Breast epithelium (tissue), 4 donors: ENCODE measurements around the gene BRME1. TPM values are rescaled to one million over a fixed set of nuclear protein-coding genes. Genes with fewer than 3 reads are reported as not detected.

Source experiments
- DNase-seq, 2 donors: peaks; one replicate each; pipeline ENCODE4 v3.0.0-alpha.2; 2019; ENCODE audit warnings: low spot score in 2 of 2
- H3K27ac ChIP-seq, 2 donors: fragments of 200-600 bp; sonication (generic) in 1 of 2; one replicate each; pipeline ENCODE4 v1.5.1; 2016 to 2019; ENCODE audit warnings: mild to moderate bottlenecking in 1 of 2
- H3K27me3 ChIP-seq, 2 donors: fragments of 200-600 bp; sonication (generic) in 1 of 2; one replicate each; pipeline versions ENCODE4 v1.5.1 to v1.6.0; 2017 to 2019; ENCODE audit warnings: control low read depth in 1 of 2, mild to moderate bottlenecking in 1 of 2
- H3K36me3 ChIP-seq: fragments of 200-600 bp; one replicate; pipeline ENCODE4 v1.5.1; 2019
- H3K4me1 ChIP-seq, 2 donors: fragments of 200-600 bp; sonication (generic); one replicate each; pipeline ENCODE4 v1.5.1; 2016 to 2019; ENCODE audit warnings: control low read depth in 1 of 2
- H3K4me3 ChIP-seq, 3 donors: fragments of 200-600 bp; sonication (generic); 1 replicate in 2 of 3; 2 replicates in 1 of 3; pipeline ENCODE4 v1.5.1; 2016 to 2019; ENCODE audit warnings: mild to moderate bottlenecking in 3 of 3, moderate library complexity in 2 of 3
- H3K9me3 ChIP-seq, 2 donors: fragments of 200-600 bp; sonication (generic) in 1 of 2; one replicate each; pipeline ENCODE4 v1.5.1; 2016 to 2019; ENCODE audit warnings: control low read depth in 1 of 2
- POLR2A ChIP-seq: fragments of 450-650 bp; IDR thresholded peaks from one replicate; pipeline ENCODE4 v1.6.1; 2016; ENCODE audit warnings: antibody characterized with exemption, mild to moderate bottlenecking, moderate library complexity
- POLR2AphosphoS5 ChIP-seq, 3 donors: sonication (generic); formaldehyde crosslinking; IDR thresholded peaks; one replicate each; pipeline ENCODE4 v1.6.1; 2017; ENCODE audit warnings: antibody characterized with exemption in 3 of 3
- intact Hi-C: fragments of 100-400 bp; cut with DNase I; formaldehyde crosslinking; loops from one replicate; pipeline ENCODE4 v1.15.1; 2023; ENCODE audit warnings: low total_unique reads
- total RNA-seq, 3 donors: library from RNA; depleted of rRNA; stranded (reverse); fragments of >200 nt; gene quantifications; one replicate each; pipeline ENCODE4 v1.1.0, GENCODE V29; 2016
- TF ChIP-seq, protein P1 (sequence below), 3 donors: fragments of 450-650 bp; IDR thresholded peaks; one replicate each; pipeline ENCODE4 v1.5.1; 2016 to 2017; ENCODE audit warnings: antibody characterized with exemption in 3 of 3, mild to moderate bottlenecking in 3 of 3, moderate library complexity in 3 of 3

BRME1 gene
- total RNA-seq, 3 donors from 2014 or later: 1.3 to 6.3 (median 1.6) TPM

DNA sequence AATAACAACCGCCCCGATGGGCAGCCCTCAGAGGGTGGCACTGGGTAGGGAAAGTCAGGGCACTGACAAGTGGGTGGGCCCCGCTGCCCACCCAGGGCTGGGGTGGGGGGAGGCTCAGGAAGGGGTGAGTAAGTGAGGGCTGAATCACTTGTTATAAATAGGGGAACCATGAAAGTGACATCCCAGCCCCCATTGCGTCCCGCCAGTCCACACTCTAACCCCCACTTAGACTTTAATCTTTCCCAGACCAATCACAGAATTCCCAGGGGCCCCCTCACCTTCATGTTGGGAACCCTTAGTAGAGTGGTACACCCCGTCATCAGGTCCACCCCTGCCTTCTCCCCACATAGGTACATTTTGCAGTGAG lies 66.0 kb downstream of the BRME1 start:
- Histone ChIP-seq H3K36me3 (no peaks in the 10 kb centered on the region), H3K4me1 (peaks cover 34 to 43% of the 10 kb centered on the region in 2 donors), H3K4me3 (peak overlapping the region; percentile 89 to 99 (median 96)), H3K27me3 (no peaks in the 10 kb centered on the region), H3K9me3 (no peaks in the 10 kb centered on the region), H3K27ac (peak overlapping the region; percentile 100)
- intact Hi-C loops: no loop called here
- peak in 1 of 2 donors; percentile 53 for DNase-seq
- TF ChIP-seq, protein P1, sequence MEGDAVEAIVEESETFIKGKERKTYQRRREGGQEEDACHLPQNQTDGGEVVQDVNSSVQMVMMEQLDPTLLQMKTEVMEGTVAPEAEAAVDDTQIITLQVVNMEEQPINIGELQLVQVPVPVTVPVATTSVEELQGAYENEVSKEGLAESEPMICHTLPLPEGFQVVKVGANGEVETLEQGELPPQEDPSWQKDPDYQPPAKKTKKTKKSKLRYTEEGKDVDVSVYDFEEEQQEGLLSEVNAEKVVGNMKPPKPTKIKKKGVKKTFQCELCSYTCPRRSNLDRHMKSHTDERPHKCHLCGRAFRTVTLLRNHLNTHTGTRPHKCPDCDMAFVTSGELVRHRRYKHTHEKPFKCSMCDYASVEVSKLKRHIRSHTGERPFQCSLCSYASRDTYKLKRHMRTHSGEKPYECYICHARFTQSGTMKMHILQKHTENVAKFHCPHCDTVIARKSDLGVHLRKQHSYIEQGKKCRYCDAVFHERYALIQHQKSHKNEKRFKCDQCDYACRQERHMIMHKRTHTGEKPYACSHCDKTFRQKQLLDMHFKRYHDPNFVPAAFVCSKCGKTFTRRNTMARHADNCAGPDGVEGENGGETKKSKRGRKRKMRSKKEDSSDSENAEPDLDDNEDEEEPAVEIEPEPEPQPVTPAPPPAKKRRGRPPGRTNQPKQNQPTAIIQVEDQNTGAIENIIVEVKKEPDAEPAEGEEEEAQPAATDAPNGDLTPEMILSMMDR (IDR thresholded peaks at IDR 0.05): no peak
- peak in 1 of 3 donors; percentile 6 for TF ChIP-seq POLR2AphosphoS5 (IDR thresholded peaks at IDR 0.05)

DNA sequence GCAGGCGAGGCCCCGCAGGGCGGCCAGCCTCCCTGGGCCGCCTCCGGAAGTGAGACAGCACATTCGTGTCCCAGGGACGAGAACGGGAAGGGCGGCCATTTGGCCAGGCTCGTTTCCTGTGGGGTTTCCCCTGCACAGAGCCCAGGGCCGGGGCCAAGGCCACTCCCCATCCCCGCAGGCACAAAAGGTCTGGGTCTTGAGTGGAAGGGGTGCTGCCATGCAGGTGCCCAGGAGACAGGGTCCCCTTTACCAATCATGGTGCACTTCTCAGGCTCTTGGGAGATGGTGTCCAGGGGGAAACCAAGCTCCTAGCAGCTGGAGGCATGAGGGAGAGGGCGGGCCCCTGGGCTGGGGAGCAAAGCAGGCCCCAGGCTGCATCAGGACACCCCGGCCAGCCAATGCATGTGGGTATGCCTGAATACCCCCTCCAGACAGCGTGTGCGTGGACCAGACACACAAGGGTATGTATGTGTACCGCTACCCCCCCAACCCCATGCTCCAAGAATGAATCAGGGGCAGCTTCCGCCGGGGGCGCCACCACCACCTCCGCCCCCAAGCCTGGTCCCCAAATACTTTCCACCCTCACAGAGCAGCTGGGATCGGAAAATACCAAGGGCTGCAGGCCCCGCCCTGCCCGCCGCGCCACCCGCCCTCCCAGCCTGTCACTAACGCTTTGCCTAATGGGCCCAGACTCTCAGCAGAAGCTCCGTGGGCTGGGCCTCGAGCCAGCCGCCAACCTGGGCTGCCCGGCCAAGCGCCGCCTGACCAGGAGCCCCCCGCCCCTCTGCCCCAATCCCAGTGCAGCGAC lies 66.6 kb downstream of the BRME1 start:
- peaks cover 34 to 44% of the 10 kb centered on the region in 2 donors for H3K4me1 ChIP-seq
- peak overlapping the region; percentile 100 for H3K27ac ChIP-seq
- H3K4me3 ChIP-seq: peak overlapping the region; percentile 89 to 99 (median 96)
- DNase-seq: peak; percentile 86 to 89
- no peaks in the 10 kb centered on the region for H3K9me3 ChIP-seq
- no peaks in the 10 kb centered on the region for H3K27me3 ChIP-seq
- TF ChIP-seq POLR2A (no peak), POLR2AphosphoS5 (IDR thresholded peaks at IDR 0.05) (peak; percentile 66 to 87 (median 78))
- no peaks in the 10 kb centered on the region for H3K36me3 ChIP-seq
- intact Hi-C loops: no loop called here

DNA sequence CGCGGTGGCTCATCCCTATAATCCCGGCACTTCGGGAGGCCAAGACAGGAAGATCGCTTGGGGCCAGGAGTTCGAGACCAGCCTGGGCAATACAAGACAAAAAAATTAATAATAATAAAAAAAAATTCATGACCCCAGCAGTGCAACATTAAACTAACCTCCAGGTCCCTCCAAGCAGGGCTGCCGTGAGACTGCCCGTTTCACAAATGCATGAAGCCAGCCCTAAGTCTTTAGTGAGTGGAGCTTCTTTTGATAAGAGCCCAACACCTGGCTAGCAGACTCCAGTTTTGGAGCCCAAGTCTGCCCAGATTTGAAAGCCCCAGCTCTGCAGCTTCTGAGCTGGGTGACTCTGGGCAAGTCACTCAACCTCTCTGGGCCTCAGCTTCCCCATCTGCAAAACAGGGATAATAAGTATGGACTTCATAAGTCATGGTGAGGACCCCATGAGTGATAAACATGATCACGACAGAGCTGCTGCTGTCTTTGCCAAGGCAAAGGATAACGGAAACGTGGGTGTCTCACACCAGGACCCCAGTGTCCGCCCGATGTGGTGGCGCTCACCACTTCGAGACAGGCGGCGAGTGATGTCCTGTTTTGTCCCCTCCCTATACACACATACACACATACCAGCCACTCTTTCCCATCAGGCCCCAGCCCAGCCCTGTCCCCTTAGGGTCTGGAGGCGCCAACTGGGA lies 67.3 kb downstream of the BRME1 start:
- H3K9me3 ChIP-seq: no peaks in the 10 kb centered on the region
- intact Hi-C loops: no loop called here
- TF ChIP-seq, protein P1 (IDR thresholded peaks at IDR 0.05): no peak
- TF ChIP-seq POLR2AphosphoS5 (IDR thresholded peaks at IDR 0.05): peak in 1 of 3 donors; percentile 87
- no peaks in the 10 kb centered on the region for H3K27me3 ChIP-seq
- peaks cover 35 to 49% of the 10 kb centered on the region in 2 donors for H3K4me1 ChIP-seq
- no peaks in the 10 kb centered on the region for H3K36me3 ChIP-seq
- H3K27ac ChIP-seq: peak overlapping the region; percentile 100
- peak overlapping the region; percentile 89 to 99 (median 96) for H3K4me3 ChIP-seq
- no peak for DNase-seq

DNA sequence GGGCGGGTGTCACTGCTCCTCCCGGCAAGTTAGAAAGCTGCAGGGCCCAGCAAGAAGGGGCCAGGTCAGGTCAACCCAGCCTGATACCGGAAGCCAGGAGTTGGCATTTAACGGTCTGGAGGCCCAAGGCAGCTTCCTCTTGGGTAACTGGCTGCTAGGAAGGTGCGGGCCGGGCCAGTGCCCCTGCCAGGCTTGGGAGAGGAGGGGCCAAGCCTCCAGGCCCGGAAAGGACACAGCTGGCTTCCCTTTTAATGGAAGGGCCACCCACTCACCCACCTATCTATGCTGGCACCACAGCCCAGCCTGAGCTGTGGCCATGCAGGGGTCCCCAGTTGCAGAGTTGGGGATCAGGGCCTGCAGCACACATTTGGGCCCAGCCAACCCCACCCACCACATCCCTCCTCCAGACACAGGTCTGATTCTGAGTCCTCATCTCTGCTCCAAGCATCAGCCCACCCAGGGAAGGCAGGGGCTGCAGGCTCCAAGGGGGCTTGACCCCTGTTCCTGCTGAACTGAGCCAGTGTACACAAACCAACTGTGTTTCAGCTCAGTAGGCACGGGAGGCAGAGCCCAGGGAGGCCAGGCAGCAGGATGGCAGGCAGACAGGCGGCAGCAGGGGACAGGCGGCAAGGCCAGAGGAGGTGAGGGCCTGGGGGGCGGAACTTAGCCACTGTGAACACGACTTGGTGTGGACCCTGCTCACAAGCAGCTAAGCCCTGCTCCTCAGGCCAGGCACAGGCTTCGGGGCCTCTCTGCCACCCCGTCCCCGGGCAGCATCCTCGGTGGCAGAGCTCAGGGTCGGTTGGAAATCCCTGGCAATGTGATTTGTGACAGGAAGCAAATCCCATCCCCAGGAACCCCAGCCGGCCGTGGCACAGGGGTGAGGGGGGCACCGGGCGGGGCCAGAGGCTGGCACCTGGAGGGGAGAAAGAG lies 69.9 kb downstream of the BRME1 start:
- Histone ChIP-seq H3K36me3 (no peaks in the 10 kb centered on the region), H3K27ac (peak overlapping the region; percentile 90 to 100), H3K4me3 (peak overlapping the region in 2 of 3 donors; percentile 5 to 44), H3K4me1 (peaks cover 28 to 43% of the 10 kb centered on the region in 2 donors), H3K9me3 (no peaks in the 10 kb centered on the region), H3K27me3 (no peaks in the 10 kb centered on the region)
- no peak for DNase-seq
- intact Hi-C loops: no loop called here
- TF ChIP-seq POLR2AphosphoS5 (IDR thresholded peaks at IDR 0.05): peak in 2 of 3 donors; percentile 5 to 21
- no peak for TF ChIP-seq POLR2A

DNA sequence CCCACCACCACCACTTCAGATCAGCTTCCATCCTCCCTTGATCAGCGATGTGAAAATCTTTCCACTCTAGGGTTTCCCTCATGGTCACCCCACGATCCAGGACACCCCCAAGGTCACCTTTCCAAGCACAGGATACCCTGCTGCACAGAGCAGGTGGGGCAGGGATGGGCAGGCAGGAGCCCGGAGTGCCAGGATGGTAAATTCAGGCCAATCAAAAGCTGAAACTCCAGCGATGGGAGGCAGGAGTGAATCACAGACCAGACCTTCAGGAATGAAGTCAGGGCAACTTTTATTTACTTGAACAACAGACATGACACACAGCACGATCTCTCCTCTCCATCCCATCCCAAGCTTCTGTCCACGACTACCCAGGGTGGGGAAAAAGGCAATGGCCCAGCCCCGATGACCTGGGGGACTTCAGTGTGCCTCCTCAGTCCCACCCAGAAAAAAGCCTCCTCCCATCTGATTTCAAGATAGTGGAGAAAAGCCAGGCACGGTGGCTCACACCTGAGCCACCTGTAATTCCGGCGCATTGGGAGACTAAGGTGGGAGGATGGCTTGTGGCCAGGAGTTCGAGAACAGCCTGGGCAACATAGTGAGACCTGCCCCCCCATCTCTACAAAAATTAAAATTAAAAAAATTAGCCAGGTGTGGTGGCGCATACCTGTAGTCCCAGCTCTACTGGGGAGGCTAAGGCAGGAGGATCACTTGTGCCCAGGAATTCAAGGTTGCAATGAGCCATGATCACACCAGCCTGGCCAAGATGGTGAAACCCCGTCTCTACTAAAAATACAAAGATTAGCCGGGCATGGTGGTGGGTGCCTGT lies 71.5 kb downstream of the BRME1 start:
- intact Hi-C loops: no loop called here
- no peaks in the 10 kb centered on the region for H3K36me3 ChIP-seq
- H3K27me3 ChIP-seq: no peaks in the 10 kb centered on the region
- H3K27ac ChIP-seq: peak overlapping the region; percentile 97 to 100
- H3K4me3 ChIP-seq: peak overlapping the region in 1 of 3 donors; percentile 61
- H3K9me3 ChIP-seq: no peaks in the 10 kb centered on the region
- TF ChIP-seq POLR2AphosphoS5 (IDR thresholded peaks at IDR 0.05): peak in 2 of 3 donors; percentile 3 to 9
- TF ChIP-seq, protein P1 (IDR thresholded peaks at IDR 0.05): no peak
- no peak for TF ChIP-seq POLR2A
- peak in 1 of 2 donors; percentile 46 for DNase-seq
- H3K4me1 ChIP-seq: peaks cover 22 to 37% of the 10 kb centered on the region in 2 donors
